Trophoblast cell (in vitro differentiated cells and primary cell): ENCODE results near the gene ATG4C.

Experiments
- DNase-seq, 2 donors: peaks; one replicate each; pipeline ENCODE4 v3.0.0-alpha.2; 2016
- H2AFZ ChIP-seq: 2 replicates; pipeline ENCODE4 v1.6.1; 2013; ENCODE audit warnings: low read length, moderate library complexity, mild to moderate bottlenecking; ENCODE audit not compliant: insufficient read depth, poor library complexity
- H2AK5ac ChIP-seq: 2 replicates; pipeline ENCODE4 v1.6.1; 2013; ENCODE audit warnings: mild to moderate bottlenecking, low read length
- H2BK120ac ChIP-seq: 2 replicates; pipeline ENCODE4 v1.6.1; 2013; ENCODE audit warnings: low read length, mild to moderate bottlenecking, moderate library complexity; ENCODE audit not compliant: insufficient read depth, poor library complexity
- H2BK12ac ChIP-seq: 2 replicates; pipeline ENCODE4 v1.6.1; 2013; ENCODE audit warnings: mild to moderate bottlenecking, low read length, moderate library complexity
- H2BK5ac ChIP-seq: 2 replicates; pipeline ENCODE4 v1.6.1; 2013; ENCODE audit warnings: low read length, low read depth, moderate library complexity, mild to moderate bottlenecking; ENCODE audit not compliant: poor library complexity
- H3K14ac ChIP-seq: 2 replicates; pipeline ENCODE4 v1.6.1; 2013; ENCODE audit warnings: mild to moderate bottlenecking, low read length
- H3K18ac ChIP-seq: 2 replicates; pipeline ENCODE4 v1.6.1; 2013; ENCODE audit warnings: mild to moderate bottlenecking, low read length
- H3K23ac ChIP-seq: 2 replicates; pipeline ENCODE4 v1.6.1; 2013; ENCODE audit warnings: low read length
- H3K27ac ChIP-seq: 2 replicates; pipeline ENCODE4 v1.5.1; 2013; ENCODE audit warnings: low read depth, mild to moderate bottlenecking, inconsistent platforms, low read length, moderate library complexity
- H3K27me3 ChIP-seq: 2 replicates; pipeline ENCODE4 v1.6.1; 2013; ENCODE audit warnings: inconsistent platforms, mild to moderate bottlenecking, low read length, moderate library complexity; ENCODE audit not compliant: insufficient read depth
- H3K36me3 ChIP-seq, 2 experiments: 1 replicate in 1 of 2; 2 replicates in 1 of 2; pipeline ENCODE4 v1.6.1; 2013; ENCODE audit warnings: low read length in 2 of 2, mild to moderate bottlenecking in 2 of 2, moderate library complexity in 1 of 2; ENCODE audit not compliant: insufficient read depth in 2 of 2, control insufficient read depth in 1 of 2
- H3K4ac ChIP-seq: 2 replicates; pipeline ENCODE4 v1.6.1; 2013; ENCODE audit warnings: low read depth, mild to moderate bottlenecking, low read length, moderate library complexity
- H3K4me1 ChIP-seq, 2 experiments: 1 replicate in 1 of 2; 2 replicates in 1 of 2; pipeline ENCODE4 v1.6.1; 2013; ENCODE audit warnings: low read length in 2 of 2, mild to moderate bottlenecking in 2 of 2, moderate library complexity in 1 of 2; ENCODE audit not compliant: insufficient read depth in 2 of 2, control insufficient read depth in 1 of 2
- H3K4me2 ChIP-seq: 2 replicates; pipeline ENCODE4 v1.6.1; 2013; ENCODE audit warnings: inconsistent platforms, mild to moderate bottlenecking, low read length, moderate library complexity
- H3K4me3 ChIP-seq: 2 replicates; pipeline ENCODE4 v1.5.1; 2013; ENCODE audit warnings: mild to moderate bottlenecking, low read depth, low read length, inconsistent platforms
- H3K79me1 ChIP-seq: one replicate; pipeline ENCODE4 v1.6.1; 2013; ENCODE audit warnings: low read length
- H3K79me2 ChIP-seq: 2 replicates; pipeline ENCODE4 v1.6.1; 2013; ENCODE audit warnings: low read length, mild to moderate bottlenecking; ENCODE audit not compliant: control insufficient read depth, insufficient read depth, poor library complexity
- H3K9ac ChIP-seq: 2 replicates; pipeline ENCODE4 v1.6.1; 2013; ENCODE audit warnings: mild to moderate bottlenecking, low read length
- H3K9me3 ChIP-seq: 2 replicates; pipeline ENCODE4 v1.6.1; 2013; ENCODE audit warnings: low read depth, mild to moderate bottlenecking, control low read depth, inconsistent platforms, low read length; ENCODE audit not compliant: insufficient read depth
- H4K12ac ChIP-seq: 2 replicates; pipeline ENCODE4 v1.6.1; 2013; ENCODE audit warnings: low read depth, mild to moderate bottlenecking, low read length, moderate library complexity
- H4K8ac ChIP-seq: 2 replicates; pipeline ENCODE4 v1.6.1; 2013; ENCODE audit warnings: low read depth, mild to moderate bottlenecking, low read length, moderate library complexity
- H4K91ac ChIP-seq: one replicate; pipeline ENCODE4 v1.6.1; 2013; ENCODE audit warnings: low read depth, mild to moderate bottlenecking, low read length, moderate library complexity
- WGBS: extraction: QIAGEN DNeasy Blood & Tissue Kit; methylation state at CpG from one replicate; pipeline ENCODE4 v1.1.7; 2013; ENCODE audit warnings: missing lambda C conversion rate; ENCODE audit not compliant: insufficient read length, insufficient coverage; ENCODE audit errors: extremely low coverage; 5-methylcytosine and 5-hydroxymethylcytosine counted together

ATG4C gene

GRCh38 chr1:62901650-62902049 lies 117.7 kb downstream of the ATG4C start:
- no peak overlapping the region for H4K12ac ChIP-seq
- H2AK5ac ChIP-seq: no peak overlapping the region
- DNase-seq: no peak
- no peak overlapping the region for H3K14ac ChIP-seq
- H3K27me3 ChIP-seq: no peaks in the 10 kb centered on the region
- H3K79me2 ChIP-seq: no peaks in the 10 kb centered on the region
- no peak overlapping the region for H2AFZ ChIP-seq
- H2BK120ac ChIP-seq: no peak overlapping the region
- H3K23ac ChIP-seq: no peak overlapping the region
- no peaks in the 10 kb centered on the region for H3K9me3 ChIP-seq
- WGBS: no CpG with 5 or more reads among the region's 1 CpG
- H3K4me2 ChIP-seq: no peak overlapping the region
- H3K18ac ChIP-seq: no peak overlapping the region
- no peak overlapping the region for H3K4me3 ChIP-seq
- no peak overlapping the region for H2BK5ac ChIP-seq
- H3K79me1 ChIP-seq: no peaks in the 10 kb centered on the region
- no peak overlapping the region for H3K9ac ChIP-seq
- no peaks in the 10 kb centered on the region for H3K36me3 ChIP-seq
- no peak overlapping the region for H4K91ac ChIP-seq
- no peaks in the 10 kb centered on the region for H3K4me1 ChIP-seq
- no peak overlapping the region for H3K4ac ChIP-seq
- H3K27ac ChIP-seq: no peak overlapping the region
- no peak overlapping the region for H2BK12ac ChIP-seq
- H4K8ac ChIP-seq: no peak overlapping the region

GRCh38 chr1:62903522-62903921 lies 119.6 kb downstream of the ATG4C start:
- DNase-seq: no peak
- Histone ChIP-seq H3K4me2 (no peak overlapping the region), H3K18ac (no peak overlapping the region), H3K79me1 (no peaks in the 10 kb centered on the region), H3K14ac (no peak overlapping the region), H3K36me3 (no peaks in the 10 kb centered on the region), H3K27me3 (no peaks in the 10 kb centered on the region), H3K4me1 (no peaks in the 10 kb centered on the region), H4K91ac (no peak overlapping the region), H3K4me3 (no peak overlapping the region), H3K9ac (no peak overlapping the region), H4K12ac (no peak overlapping the region), H3K9me3 (no peaks in the 10 kb centered on the region), H3K23ac (no peak overlapping the region), H2AFZ (no peak overlapping the region), H4K8ac (no peak overlapping the region), H3K79me2 (no peaks in the 10 kb centered on the region), H3K27ac (no peak overlapping the region), H3K4ac (no peak overlapping the region), H2AK5ac (no peak overlapping the region), H2BK120ac (no peak overlapping the region), H2BK12ac (no peak overlapping the region), H2BK5ac (no peak overlapping the region)
- no CpG with 5 or more reads among the region's 12 CpGs for WGBS

- Histone ChIP-seq H3K4me1 (no peaks in the 10 kb centered on the region), H2AK5ac (no peak overlapping the region), H4K91ac (no peak overlapping the region), H3K23ac (no peak overlapping the region), H3K9me3 (no peaks in the 10 kb centered on the region), H2BK12ac (no peak overlapping the region), H2AFZ (no peak overlapping the region), H3K79me2 (no peaks in the 10 kb centered on the region), H3K4ac (no peak overlapping the region), H3K4me3 (no peak overlapping the region), H4K12ac (no peak overlapping the region), H3K4me2 (no peak overlapping the region), H3K36me3 (no peaks in the 10 kb centered on the region), H2BK5ac (no peak overlapping the region), H3K79me1 (no peaks in the 10 kb centered on the region), H3K9ac (no peak overlapping the region), H3K18ac (no peak overlapping the region), H3K27ac (no peak overlapping the region), H4K8ac (no peak overlapping the region), H3K14ac (no peak overlapping the region), H3K27me3 (no peaks in the 10 kb centered on the region), H2BK120ac (no peak overlapping the region)
- no CpG with 5 or more reads among the region's 8 CpGs for WGBS
- DNase-seq: no peak
These were observed 120.3 kb downstream of the ATG4C start for GRCh38 chr1:62903982-62904855.

DNA sequence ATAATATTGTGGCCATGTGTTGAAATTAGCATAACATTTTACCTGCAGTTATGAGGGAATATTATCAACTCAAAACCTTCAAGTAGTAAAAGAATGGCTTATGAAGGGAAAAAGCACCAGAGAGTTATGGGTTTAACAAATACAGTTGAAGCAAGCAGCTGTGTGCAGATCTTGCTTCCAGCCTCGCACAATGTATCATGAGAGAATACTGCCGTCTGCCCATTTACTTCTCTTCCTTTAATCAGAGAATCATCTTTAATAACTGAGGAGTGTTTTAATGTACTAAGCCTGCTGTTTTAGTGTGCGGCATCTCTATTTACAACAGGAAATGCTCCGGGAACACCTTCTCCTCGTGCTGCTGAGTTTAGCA lies 120.9 kb downstream of the ATG4C start:
- Histone ChIP-seq H3K9me3 (no peaks in the 10 kb centered on the region), H3K79me1 (no peaks in the 10 kb centered on the region), H3K18ac (no peak overlapping the region), H3K27ac (no peak overlapping the region), H4K12ac (no peak overlapping the region), H3K4me1 (no peaks in the 10 kb centered on the region), H2AK5ac (no peak overlapping the region), H3K14ac (no peak overlapping the region), H3K4ac (no peak overlapping the region), H3K4me3 (no peak overlapping the region), H3K79me2 (no peaks in the 10 kb centered on the region), H2BK120ac (no peak overlapping the region), H2AFZ (no peak overlapping the region), H3K36me3 (no peaks in the 10 kb centered on the region), H3K9ac (no peak overlapping the region), H3K27me3 (no peaks in the 10 kb centered on the region), H3K4me2 (no peak overlapping the region), H4K91ac (no peak overlapping the region), H4K8ac (no peak overlapping the region), H2BK12ac (no peak overlapping the region), H2BK5ac (no peak overlapping the region), H3K23ac (no peak overlapping the region)
- no CpG with 5 or more reads among the region's 5 CpGs for WGBS
- DNase-seq: no peak
